Activated naive CD4-positive, alpha-beta T cell treated with anti-CD3 and anti-CD28 coated beads, Interleukin-2, amount 50 U/mL, for 72 hours (primary cell): ENCODE data around the gene GATAD2A. TPM values are rescaled to one million over a fixed set of nuclear protein-coding genes. Genes with fewer than 3 reads are reported as not detected.
"Not testable (repeated sequence)": the region's sequence is repeated elsewhere in the genome, so short reads cannot be mapped to it uniquely, and the experiment has no call there.

ENCODE experiments used
- ATAC-seq, 2 donors: fragments of 150-1000 bp; cut with Tn5 transposase; 2 replicates each; pipeline ENCODE4 v1.10.0; 2021; ENCODE audit warnings: mild to moderate bottlenecking in 2 of 2, moderate library complexity in 2 of 2
- DNase-seq, 2 donors: peaks; one replicate each; pipeline ENCODE4 v3.0.0; 2021 to 2022; ENCODE audit warnings: low spot score in 2 of 2
- H3K27ac Mint-ChIP-seq, 2 donors: one replicate each; pipeline ENCODE4 v1.8.0; 2022; ENCODE audit warnings: mild to moderate bottlenecking in 2 of 2, mixed read lengths in 2 of 2
- H3K36me3 Mint-ChIP-seq, 2 donors: one replicate each; pipeline ENCODE4 v1.8.0; 2022; ENCODE audit warnings: mixed read lengths in 2 of 2
- H3K9me3 Mint-ChIP-seq, 2 donors: one replicate each; pipeline ENCODE4 v1.8.0; 2022; ENCODE audit warnings: mixed read lengths in 2 of 2
- total RNA-seq, 2 donors: library from RNA; stranded (reverse); gene quantifications; one replicate each; pipeline ENCODE4 v1.2.3, GENCODE V29; 2022

The GATAD2A gene
- total RNA-seq, 2 donors from 2014 or later, result 122 to 134 TPM

- H3K27ac Mint-ChIP-seq, result peak overlapping the region; percentile 90 to 95
- peaks cover 5 to 24% of the 10 kb centered on the region in 2 donors for H3K36me3 Mint-ChIP-seq
- ATAC-seq, result no peak
- H3K9me3 Mint-ChIP-seq, result peaks cover 0 to 15% of the 10 kb centered on the region in 2 donors
- no peak for DNase-seq
Observed at GRCh38 chr19:19447536-19448237, 42.2 kb downstream of the GATAD2A start.

GRCh38 chr19:19448238-19448544, 42.7 kb downstream of the GATAD2A start:
- peaks cover 2 to 21% of the 10 kb centered on the region in 2 donors for H3K36me3 Mint-ChIP-seq
- DNase-seq, result no peak
- H3K27ac Mint-ChIP-seq, result peak overlapping the region in 1 of 2 donors; percentile 95
- H3K9me3 Mint-ChIP-seq, result peaks cover 0 to 13% of the 10 kb centered on the region in 2 donors
- no peak for ATAC-seq

GRCh38 chr19:19451429-19452242, 46.2 kb downstream of the GATAD2A start:
- Mint-ChIP-seq H3K9me3 (no peaks in the 10 kb centered on the region), H3K27ac (peak overlapping the region; percentile 82 to 95), H3K36me3 (peaks cover 0 to 7% of the 10 kb centered on the region in 2 donors)
- DNase-seq (peak; percentile 49 to 69), ATAC-seq (peak; percentile 94)

- H3K9me3 Mint-ChIP-seq, result no peaks in the 10 kb centered on the region
- H3K27ac Mint-ChIP-seq, result peak overlapping the region; percentile 82 to 95
- ATAC-seq, result no peak
- no peaks in the 10 kb centered on the region for H3K36me3 Mint-ChIP-seq
- no peak for DNase-seq
Observed at GRCh38 chr19:19452243-19453124, 47.0 kb downstream of the GATAD2A start.

DNA sequence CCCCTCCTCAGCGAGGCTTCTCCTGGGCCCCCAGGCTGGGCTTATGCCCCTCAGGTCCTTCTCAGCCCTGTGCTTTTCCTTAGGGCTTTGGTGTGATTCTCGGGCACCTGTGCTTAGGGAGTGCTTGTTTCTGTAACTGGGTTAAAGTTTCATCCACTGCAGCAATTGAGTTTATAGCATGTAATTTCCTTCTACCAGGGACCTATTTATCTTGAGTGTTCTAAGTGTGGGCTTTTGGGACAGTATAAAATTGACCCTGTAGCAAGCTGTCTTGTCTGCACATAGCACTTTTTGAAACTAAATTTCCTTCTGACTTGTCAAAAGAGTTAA, 47.6 kb downstream of the GATAD2A start:
- ATAC-seq (no peak), DNase-seq (no peak)
- Mint-ChIP-seq H3K27ac (peak overlapping the region in 1 of 2 donors; percentile 14), H3K36me3 (no peaks in the 10 kb centered on the region), H3K9me3 (no peaks in the 10 kb centered on the region)

DNA sequence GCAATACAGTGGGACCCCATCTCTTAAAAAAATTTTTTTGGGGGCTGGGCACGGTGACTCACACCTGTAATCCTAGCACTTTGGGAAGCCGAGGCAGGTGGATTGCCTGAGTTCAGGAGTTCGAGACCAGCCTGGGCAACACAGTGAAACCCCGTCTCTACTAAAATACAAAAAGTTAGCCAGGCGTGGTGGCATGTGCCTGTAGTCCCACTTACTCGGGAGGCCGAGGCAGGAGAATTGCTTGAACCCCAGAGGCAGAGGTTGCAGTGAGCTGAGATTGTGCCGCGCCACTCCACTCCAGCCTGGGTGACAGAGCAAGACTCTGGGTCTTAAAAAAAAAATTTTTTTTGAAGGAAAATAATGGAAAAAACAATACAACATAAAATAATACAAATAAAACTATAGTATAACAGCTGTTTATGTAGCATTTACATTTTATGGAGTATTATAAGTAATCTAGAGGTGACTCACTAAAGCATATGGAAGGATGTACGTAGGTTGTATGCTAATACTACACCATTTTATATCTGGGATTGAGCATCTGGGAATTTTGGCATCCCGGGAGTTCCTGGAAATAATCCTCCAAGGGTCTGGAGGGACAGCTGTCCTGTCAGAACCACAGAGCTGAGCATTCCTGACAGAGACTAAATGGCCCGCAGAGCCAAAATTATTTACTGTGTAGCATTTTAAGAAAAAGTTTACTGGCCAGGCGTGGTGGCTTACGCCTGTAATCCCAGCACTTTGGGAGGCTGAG, 49.9 kb downstream of the GATAD2A start:
- ATAC-seq, H3K9me3 Mint-ChIP-seq, H3K36me3 Mint-ChIP-seq, DNase-seq: not testable (repeated sequence)
- peak overlapping the region; percentile 9 to 56 for H3K27ac Mint-ChIP-seq

GRCh38 chr19:19457671-19458070, 52.2 kb downstream of the GATAD2A start:
- H3K27ac Mint-ChIP-seq, result peak overlapping the region; percentile 97 to 99
- no peak for ATAC-seq
- DNase-seq, result no peak
- no peaks in the 10 kb centered on the region for H3K36me3 Mint-ChIP-seq
- H3K9me3 Mint-ChIP-seq, result no peaks in the 10 kb centered on the region

GRCh38 chr19:19458110-19458816, 52.8 kb downstream of the GATAD2A start:
- ATAC-seq (no peak), DNase-seq (no peak)
- H3K27ac Mint-ChIP-seq, result peak overlapping the region; percentile 97 to 99
- no peaks in the 10 kb centered on the region for H3K36me3 Mint-ChIP-seq
- no peaks in the 10 kb centered on the region for H3K9me3 Mint-ChIP-seq

DNA sequence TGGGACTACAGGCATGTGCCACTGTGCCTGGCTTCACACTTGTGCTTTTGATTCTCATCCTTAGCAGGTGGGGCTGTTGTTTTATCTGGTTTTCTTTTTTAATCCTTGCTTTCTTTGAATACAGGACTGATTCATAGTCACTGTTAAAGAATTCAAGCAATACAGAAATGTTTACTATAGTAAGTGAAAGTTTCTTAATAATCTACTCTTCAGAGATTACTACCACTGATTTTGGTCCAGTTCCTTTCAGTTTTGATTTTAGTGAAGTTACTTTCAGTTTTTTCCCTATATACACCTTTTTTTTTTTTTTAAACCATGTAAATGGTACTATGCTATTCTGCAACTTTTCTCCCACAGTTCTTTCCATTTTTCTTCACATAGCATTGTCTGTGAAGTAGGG, 53.6 kb downstream of the GATAD2A start:
- Mint-ChIP-seq H3K36me3 (no peaks in the 10 kb centered on the region), H3K27ac (peak overlapping the region; percentile 97 to 99), H3K9me3 (no peaks in the 10 kb centered on the region)
- ATAC-seq (peak; percentile 23 to 66), DNase-seq (no peak)

DNA sequence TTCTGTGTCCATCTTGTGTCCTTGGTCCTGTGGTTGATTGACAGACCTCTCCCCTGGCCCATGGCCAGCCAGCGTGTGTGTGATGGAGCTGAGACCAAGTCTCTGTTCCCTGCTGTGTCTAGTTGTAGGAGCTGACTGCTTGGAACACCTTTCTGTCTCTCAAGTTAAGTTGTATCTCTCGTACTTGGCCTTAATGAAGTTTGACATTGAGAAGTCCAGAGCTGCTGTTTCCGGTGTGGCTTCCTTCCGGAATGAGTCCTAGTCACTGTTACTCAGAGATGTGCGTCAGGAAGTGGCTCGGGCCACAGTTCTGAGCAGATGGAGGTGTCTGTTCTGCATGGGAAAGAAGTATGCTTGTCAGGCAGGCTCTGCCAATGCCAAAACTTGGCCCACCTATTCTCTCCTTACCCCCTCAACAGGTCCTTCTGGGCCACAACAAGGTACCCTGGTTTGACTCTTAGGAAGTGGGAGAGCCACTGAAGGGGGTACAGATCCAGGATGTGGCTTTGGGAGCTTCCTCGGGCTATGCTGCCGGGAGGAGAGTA, 54.3 kb downstream of the GATAD2A start:
- peak; percentile 62 to 81 for DNase-seq
- Mint-ChIP-seq H3K9me3 (no peaks in the 10 kb centered on the region), H3K27ac (peak overlapping the region; percentile 97 to 98), H3K36me3 (peaks cover 3 to 7% of the 10 kb centered on the region in 2 donors)
- peak; percentile 67 to 77 for ATAC-seq

DNA sequence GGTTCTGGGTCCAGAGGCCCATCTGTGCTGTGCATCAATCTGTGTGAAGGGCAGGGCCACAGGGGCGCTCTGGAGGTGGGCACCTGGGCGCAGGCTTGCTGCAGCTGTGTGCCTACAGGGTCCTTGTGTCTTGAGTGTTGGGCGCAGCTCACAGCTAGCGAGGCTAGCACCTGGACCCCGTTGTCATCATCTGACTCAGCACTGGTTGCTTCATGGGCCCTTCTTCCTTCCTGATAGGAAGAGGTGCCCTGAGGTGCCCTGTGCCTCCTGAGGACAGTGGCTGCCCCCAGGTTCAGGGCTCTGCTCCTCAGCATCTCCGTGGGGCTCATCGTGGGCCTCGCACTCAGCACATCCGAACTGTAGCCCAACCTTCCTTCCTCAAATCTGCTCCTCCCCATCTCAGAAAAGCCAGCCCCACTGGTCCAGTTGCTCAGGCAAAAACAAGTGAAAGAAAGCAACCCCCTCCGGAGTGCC, 54.8 kb downstream of the GATAD2A start:
- DNase-seq (peak; percentile 41 to 67), ATAC-seq (peak; percentile 49 to 57)
- Mint-ChIP-seq H3K9me3 (peaks cover 0 to 4% of the 10 kb centered on the region in 2 donors), H3K36me3 (peaks cover 8 to 12% of the 10 kb centered on the region in 2 donors), H3K27ac (peak overlapping the region; percentile 97 to 98)

DNA sequence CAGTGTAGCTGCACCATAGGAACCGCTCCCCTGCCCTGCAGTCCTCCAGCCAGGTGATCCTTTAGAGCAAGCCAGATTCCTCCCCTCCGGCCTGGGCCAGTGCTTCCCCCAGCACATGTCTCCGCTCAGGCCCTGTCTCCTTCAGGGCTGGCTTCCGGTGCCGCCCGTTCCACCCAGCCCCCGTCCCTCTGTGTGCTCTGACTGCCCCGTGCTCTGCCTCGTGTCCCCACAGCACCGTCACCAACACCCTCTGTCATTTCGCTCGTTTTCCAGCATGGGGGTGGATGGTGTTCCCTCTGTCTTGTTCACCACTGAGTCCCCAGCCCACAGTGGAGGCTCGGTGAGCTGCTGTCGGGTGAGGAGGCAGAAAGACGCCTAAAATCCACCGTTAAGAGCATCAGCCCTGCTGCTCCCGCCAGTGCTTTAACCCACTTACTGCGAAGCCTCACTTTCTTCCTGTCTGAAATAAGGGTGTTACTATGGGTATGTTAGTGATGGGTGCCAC, 55.3 kb downstream of the GATAD2A start:
- Mint-ChIP-seq H3K36me3 (peaks cover 11 to 17% of the 10 kb centered on the region in 2 donors), H3K27ac (peak overlapping the region; percentile 97 to 98), H3K9me3 (peaks cover 0 to 5% of the 10 kb centered on the region in 2 donors)
- peak; percentile 65 to 79 for DNase-seq
- peak; percentile 59 to 78 for ATAC-seq

GRCh38 chr19:19461306-19461670, 55.8 kb downstream of the GATAD2A start:
- no peak for DNase-seq
- Mint-ChIP-seq H3K27ac (peak overlapping the region; percentile 97 to 98), H3K9me3 (peaks cover 0 to 10% of the 10 kb centered on the region in 2 donors), H3K36me3 (peaks cover 16 to 22% of the 10 kb centered on the region in 2 donors)
- ATAC-seq, result no peak

- DNase-seq, result no peak
- Mint-ChIP-seq H3K36me3 (peaks cover 22 to 28% of the 10 kb centered on the region in 2 donors), H3K9me3 (peaks cover 0 to 13% of the 10 kb centered on the region in 2 donors), H3K27ac (peak overlapping the region; percentile 97 to 98)
- ATAC-seq, result no peak
Observed at GRCh38 chr19:19461671-19462622, 56.5 kb downstream of the GATAD2A start.
